HL-60 (cell line): ENCODE measurements around the gene CDK8.

Experiments used
- GABPA ChIP-seq: IDR thresholded peaks from 2 replicates; pipeline ENCODE4 v1.6.1; 2012; ENCODE audit warnings: low read depth
- POLR2AphosphoS5 ChIP-seq: IDR thresholded peaks from 2 replicates; pipeline ENCODE4 v1.6.1; 2012; ENCODE audit warnings: low read depth
- SPI1 ChIP-seq: IDR thresholded peaks from 2 replicates; pipeline ENCODE4 v1.6.1; 2012; ENCODE audit warnings: low read depth, mild to moderate bottlenecking, borderline replicate concordance
- TF ChIP-seq, protein P1 (sequence below): IDR thresholded peaks from one replicate; pipeline ENCODE4 v1.5.1; 2011; ENCODE audit warnings: low read length, control low read depth, inconsistent platforms; ENCODE audit not compliant: insufficient read depth
- TF ChIP-seq, protein P2 (sequence below): IDR thresholded peaks from 2 replicates; pipeline ENCODE4 v1.6.1; 2012; ENCODE audit warnings: low read depth; ENCODE audit not compliant: insufficient replicate concordance

- TF ChIP-seq, protein P1, sequence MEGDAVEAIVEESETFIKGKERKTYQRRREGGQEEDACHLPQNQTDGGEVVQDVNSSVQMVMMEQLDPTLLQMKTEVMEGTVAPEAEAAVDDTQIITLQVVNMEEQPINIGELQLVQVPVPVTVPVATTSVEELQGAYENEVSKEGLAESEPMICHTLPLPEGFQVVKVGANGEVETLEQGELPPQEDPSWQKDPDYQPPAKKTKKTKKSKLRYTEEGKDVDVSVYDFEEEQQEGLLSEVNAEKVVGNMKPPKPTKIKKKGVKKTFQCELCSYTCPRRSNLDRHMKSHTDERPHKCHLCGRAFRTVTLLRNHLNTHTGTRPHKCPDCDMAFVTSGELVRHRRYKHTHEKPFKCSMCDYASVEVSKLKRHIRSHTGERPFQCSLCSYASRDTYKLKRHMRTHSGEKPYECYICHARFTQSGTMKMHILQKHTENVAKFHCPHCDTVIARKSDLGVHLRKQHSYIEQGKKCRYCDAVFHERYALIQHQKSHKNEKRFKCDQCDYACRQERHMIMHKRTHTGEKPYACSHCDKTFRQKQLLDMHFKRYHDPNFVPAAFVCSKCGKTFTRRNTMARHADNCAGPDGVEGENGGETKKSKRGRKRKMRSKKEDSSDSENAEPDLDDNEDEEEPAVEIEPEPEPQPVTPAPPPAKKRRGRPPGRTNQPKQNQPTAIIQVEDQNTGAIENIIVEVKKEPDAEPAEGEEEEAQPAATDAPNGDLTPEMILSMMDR, result no peak
- TF ChIP-seq, protein P2, sequence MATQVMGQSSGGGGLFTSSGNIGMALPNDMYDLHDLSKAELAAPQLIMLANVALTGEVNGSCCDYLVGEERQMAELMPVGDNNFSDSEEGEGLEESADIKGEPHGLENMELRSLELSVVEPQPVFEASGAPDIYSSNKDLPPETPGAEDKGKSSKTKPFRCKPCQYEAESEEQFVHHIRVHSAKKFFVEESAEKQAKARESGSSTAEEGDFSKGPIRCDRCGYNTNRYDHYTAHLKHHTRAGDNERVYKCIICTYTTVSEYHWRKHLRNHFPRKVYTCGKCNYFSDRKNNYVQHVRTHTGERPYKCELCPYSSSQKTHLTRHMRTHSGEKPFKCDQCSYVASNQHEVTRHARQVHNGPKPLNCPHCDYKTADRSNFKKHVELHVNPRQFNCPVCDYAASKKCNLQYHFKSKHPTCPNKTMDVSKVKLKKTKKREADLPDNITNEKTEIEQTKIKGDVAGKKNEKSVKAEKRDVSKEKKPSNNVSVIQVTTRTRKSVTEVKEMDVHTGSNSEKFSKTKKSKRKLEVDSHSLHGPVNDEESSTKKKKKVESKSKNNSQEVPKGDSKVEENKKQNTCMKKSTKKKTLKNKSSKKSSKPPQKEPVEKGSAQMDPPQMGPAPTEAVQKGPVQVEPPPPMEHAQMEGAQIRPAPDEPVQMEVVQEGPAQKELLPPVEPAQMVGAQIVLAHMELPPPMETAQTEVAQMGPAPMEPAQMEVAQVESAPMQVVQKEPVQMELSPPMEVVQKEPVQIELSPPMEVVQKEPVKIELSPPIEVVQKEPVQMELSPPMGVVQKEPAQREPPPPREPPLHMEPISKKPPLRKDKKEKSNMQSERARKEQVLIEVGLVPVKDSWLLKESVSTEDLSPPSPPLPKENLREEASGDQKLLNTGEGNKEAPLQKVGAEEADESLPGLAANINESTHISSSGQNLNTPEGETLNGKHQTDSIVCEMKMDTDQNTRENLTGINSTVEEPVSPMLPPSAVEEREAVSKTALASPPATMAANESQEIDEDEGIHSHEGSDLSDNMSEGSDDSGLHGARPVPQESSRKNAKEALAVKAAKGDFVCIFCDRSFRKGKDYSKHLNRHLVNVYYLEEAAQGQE, result no peak
- no peak for TF ChIP-seq POLR2AphosphoS5
- no peak; the same call in 1 of the 2 replicates for TF ChIP-seq GABPA
- no peak for TF ChIP-seq SPI1
These were observed 31.3 kb upstream of the CDK8 start for GRCh38 chr13:26222520-26223046.
